HG02970 (cell line): ENCODE data around the gene SDC3.

Experiments
- ATAC-seq: cut with Tn5 transposase; IDR thresholded peaks from one replicate; pipeline ENCODE4 v1.9.1; 2021; ENCODE audit warnings: mild to moderate bottlenecking, moderate library complexity, moderate number of reproducible peaks; ENCODE audit not compliant: unreplicated experiment, low FRiP score

The SDC3 gene

GRCh38 chr1:30892671-30893073 lies 15.9 kb downstream of the SDC3 start:
- no peak for ATAC-seq

- no peak for ATAC-seq
Measured at GRCh38 chr1:30891227-30891552, 17.4 kb downstream of the SDC3 start.

GRCh38 chr1:30890502-30891226 lies 17.9 kb downstream of the SDC3 start:
- ATAC-seq: no peak

GRCh38 chr1:30889511-30889910 lies 19.0 kb downstream of the SDC3 start:
- no peak for ATAC-seq

- ATAC-seq: no peak
Measured at GRCh38 chr1:30888975-30889374, 19.6 kb downstream of the SDC3 start.

GRCh38 chr1:30888391-30888790 lies 20.2 kb downstream of the SDC3 start:
- no peak for ATAC-seq

- no peak for ATAC-seq
Measured at GRCh38 chr1:30887485-30888315, 20.9 kb downstream of the SDC3 start.

- ATAC-seq: no peak
Measured at GRCh38 chr1:30886710-30887428, 21.7 kb downstream of the SDC3 start.

GRCh38 chr1:30885570-30886522 lies 22.7 kb downstream of the SDC3 start:
- ATAC-seq: no peak

- no peak for ATAC-seq
Measured at GRCh38 chr1:30884723-30885122, 23.8 kb downstream of the SDC3 start.

GRCh38 chr1:30883389-30884172 lies 25.0 kb downstream of the SDC3 start:
- no peak for ATAC-seq

GRCh38 chr1:30882678-30883388 lies 25.7 kb downstream of the SDC3 start:
- no peak for ATAC-seq

- ATAC-seq: no peak
Measured at GRCh38 chr1:30881319-30882181, 27.0 kb downstream of the SDC3 start.

- ATAC-seq: no peak
Measured at GRCh38 chr1:30880678-30881318, 27.8 kb downstream of the SDC3 start.

- no peak for ATAC-seq
Measured at GRCh38 chr1:30879940-30880677, 28.4 kb downstream of the SDC3 start.

- no peak for ATAC-seq
Measured at GRCh38 chr1:30879126-30879786, 29.3 kb downstream of the SDC3 start.
